ENCODE results near the gene ZNF593OS.

DNA sequence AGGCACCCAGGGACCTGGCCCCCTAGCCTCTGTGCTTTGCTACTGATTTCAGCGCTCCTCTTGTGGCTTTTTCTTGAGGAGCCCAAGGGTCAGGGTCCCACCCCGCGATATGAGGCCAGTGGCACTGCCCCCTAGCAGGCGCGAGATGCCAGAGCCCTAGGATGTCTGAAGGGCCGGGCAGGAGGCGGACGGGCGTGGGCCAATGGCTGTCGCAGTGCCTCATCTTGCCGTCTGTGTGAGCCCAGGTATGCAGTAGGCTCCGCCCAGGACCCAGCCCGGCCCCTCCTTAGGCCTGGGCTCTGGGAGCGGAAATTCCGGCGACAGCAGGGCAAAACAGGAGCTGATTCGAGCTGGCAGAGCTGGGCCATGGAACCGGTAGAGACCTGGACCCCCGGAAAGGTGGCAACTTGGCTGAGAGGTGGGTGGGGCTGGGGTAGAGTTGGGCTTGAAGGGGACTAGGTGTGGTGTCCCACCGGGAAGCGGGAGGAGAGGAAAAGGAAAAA lies 5.6 kb upstream of the ZNF593OS start, which contains the start of gene CNKSR1:
- TF ChIP-seq, protein P1, sequence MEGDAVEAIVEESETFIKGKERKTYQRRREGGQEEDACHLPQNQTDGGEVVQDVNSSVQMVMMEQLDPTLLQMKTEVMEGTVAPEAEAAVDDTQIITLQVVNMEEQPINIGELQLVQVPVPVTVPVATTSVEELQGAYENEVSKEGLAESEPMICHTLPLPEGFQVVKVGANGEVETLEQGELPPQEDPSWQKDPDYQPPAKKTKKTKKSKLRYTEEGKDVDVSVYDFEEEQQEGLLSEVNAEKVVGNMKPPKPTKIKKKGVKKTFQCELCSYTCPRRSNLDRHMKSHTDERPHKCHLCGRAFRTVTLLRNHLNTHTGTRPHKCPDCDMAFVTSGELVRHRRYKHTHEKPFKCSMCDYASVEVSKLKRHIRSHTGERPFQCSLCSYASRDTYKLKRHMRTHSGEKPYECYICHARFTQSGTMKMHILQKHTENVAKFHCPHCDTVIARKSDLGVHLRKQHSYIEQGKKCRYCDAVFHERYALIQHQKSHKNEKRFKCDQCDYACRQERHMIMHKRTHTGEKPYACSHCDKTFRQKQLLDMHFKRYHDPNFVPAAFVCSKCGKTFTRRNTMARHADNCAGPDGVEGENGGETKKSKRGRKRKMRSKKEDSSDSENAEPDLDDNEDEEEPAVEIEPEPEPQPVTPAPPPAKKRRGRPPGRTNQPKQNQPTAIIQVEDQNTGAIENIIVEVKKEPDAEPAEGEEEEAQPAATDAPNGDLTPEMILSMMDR (IDR thresholded peaks at IDR 0.05), result no peak
- TF ChIP-seq POLR2A (IDR thresholded peaks at IDR 0.05), result no peak

Measured in uterus (tissue), 2 donors.